ENCODE results near the gene AUTS2.

- TF ChIP-seq EZH2 (IDR thresholded peaks at IDR 0.05; ENCODE audit: insufficient read depth, poor library complexity, severe bottlenecking) (no peak), EZH2phosphoT487 (IDR thresholded peaks at IDR 0.05; ENCODE audit: insufficient read depth, low read depth) (no peak)
These were observed 313.9 kb downstream of the AUTS2 start for GRCh38 chr7:69912141-69912540.

Data from GM23248 (cell line).